Endothelial cell of umbilical vein (primary cell): ENCODE data around the gene APOL5.

Experiments used
- CTCF ChIP-seq, 2 donors: IDR thresholded peaks; 1 replicate in 1 of 2; 2 replicates in 1 of 2; pipeline ENCODE4 v1.5.1; 2011; ENCODE audit warnings: low read length in 2 of 2, mild to moderate bottlenecking in 2 of 2, moderate library complexity in 2 of 2, control low read depth in 1 of 2, inconsistent platforms in 1 of 2, low read depth in 1 of 2; ENCODE audit not compliant: insufficient read depth in 1 of 2; ENCODE audit errors: extremely low read depth in 1 of 2
- EZH2 ChIP-seq: IDR thresholded peaks from 2 replicates; pipeline ENCODE4 v1.6.1; 2012; ENCODE audit warnings: borderline replicate concordance, low read depth, mild to moderate bottlenecking, moderate library complexity, low read length, inconsistent platforms; ENCODE audit not compliant: severe bottlenecking
- POLR2A ChIP-seq: IDR thresholded peaks from 2 replicates; pipeline ENCODE4 v1.6.1; 2012; ENCODE audit warnings: low read depth, mild to moderate bottlenecking, control low read depth, low read length
- POLR2AphosphoS5 ChIP-seq: IDR thresholded peaks from 2 replicates; pipeline ENCODE4 v1.6.1; 2012; ENCODE audit warnings: low read depth, mild to moderate bottlenecking, control low read depth, low read length, moderate library complexity; ENCODE audit not compliant: insufficient read depth
- TF ChIP-seq, protein P1 (sequence below): IDR thresholded peaks from 2 replicates; pipeline ENCODE4 v1.6.1; 2011; ENCODE audit not compliant: insufficient read depth, insufficient read length

DNA sequence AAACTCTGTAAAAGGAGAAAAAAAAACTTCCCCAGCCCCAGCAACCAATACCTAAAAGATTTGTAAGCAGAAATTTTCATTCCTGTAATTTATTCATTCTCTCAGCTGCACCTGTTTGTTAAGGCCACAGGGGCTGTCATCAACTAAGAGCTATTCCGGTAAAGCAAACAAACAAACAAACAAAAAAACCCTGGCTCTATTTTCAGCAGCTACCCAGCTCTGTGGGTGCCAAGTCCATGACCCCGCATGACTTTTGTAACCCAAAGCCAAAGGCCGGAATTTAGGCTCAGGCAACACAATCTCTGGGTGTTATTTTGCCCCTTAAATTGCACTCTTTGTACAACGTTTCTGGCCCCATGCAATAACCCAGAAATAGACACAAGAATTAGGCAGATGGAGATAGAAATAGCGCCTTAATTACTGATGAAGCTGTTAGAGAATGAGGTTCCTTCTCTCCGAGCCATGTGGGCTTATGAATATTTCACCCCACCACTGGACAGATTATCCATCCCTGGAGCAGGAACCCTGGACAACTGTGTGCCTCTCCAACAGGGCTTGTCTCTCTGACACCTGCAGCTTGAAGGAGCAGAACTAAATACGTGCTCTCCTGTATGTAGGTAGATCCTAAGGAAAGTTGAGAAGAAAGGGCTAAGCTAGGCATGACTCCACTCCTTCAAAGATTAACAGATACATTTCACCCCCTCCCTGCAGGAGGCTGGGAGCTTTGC is 40.0 kb upstream of the APOL5 start:
- TF ChIP-seq POLR2A (no peak), CTCF (IDR thresholded peaks at IDR 0.05; ENCODE audit: extremely low read depth in 1 of 2, insufficient read depth in 1 of 2, low read depth in 1 of 2, low read length in 2 of 2) (no peak), EZH2 (no peak), POLR2AphosphoS5 (no peak)
- TF ChIP-seq, protein P1, sequence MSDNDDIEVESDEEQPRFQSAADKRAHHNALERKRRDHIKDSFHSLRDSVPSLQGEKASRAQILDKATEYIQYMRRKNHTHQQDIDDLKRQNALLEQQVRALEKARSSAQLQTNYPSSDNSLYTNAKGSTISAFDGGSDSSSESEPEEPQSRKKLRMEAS, result no peak
